ENCODE measurements around the gene KCNAB1. TPM values are rescaled to one million over a fixed set of nuclear protein-coding genes. Genes with fewer than 3 reads are reported as not detected.

Gene KCNAB1
- total and polyA plus RNA-seq, 12 donors: 1.4 to 5.0 (median 2.5) TPM

DNA sequence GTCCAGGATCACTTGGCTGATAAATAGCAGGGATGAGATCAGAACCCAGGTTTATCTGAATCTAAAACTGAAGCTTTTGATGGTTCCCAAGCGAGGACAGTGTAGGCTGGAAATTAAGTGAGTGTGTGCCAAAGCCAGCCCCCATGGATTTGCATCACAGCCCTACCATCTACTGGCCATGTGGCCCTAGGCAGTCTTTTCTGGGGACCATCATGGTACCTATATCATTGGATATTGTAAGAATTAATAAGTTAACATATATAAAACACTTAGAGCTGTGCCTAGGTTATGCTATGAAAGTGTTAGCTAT lies 467.3 kb downstream of the KCNAB1 start:
- 32 to 52% methylated on average over 1 of the region's 1 CpG for WGBS, 2 donors
- H3K4me3 ChIP-seq: no peak overlapping the region
- ATAC-seq: peak in 4 of 8 donors; percentile 61 to 90 (median 66)
- no peaks in the 10 kb centered on the region for H3K36me3 ChIP-seq
- H3K27me3 ChIP-seq: no peaks in the 10 kb centered on the region
- intact Hi-C loops (cut with DNase I): no loop called here
- H3K4me1 ChIP-seq: peaks cover 0 to 40% (median 13%) of the 10 kb centered on the region in 9 donors
- TF ChIP-seq, protein P1, sequence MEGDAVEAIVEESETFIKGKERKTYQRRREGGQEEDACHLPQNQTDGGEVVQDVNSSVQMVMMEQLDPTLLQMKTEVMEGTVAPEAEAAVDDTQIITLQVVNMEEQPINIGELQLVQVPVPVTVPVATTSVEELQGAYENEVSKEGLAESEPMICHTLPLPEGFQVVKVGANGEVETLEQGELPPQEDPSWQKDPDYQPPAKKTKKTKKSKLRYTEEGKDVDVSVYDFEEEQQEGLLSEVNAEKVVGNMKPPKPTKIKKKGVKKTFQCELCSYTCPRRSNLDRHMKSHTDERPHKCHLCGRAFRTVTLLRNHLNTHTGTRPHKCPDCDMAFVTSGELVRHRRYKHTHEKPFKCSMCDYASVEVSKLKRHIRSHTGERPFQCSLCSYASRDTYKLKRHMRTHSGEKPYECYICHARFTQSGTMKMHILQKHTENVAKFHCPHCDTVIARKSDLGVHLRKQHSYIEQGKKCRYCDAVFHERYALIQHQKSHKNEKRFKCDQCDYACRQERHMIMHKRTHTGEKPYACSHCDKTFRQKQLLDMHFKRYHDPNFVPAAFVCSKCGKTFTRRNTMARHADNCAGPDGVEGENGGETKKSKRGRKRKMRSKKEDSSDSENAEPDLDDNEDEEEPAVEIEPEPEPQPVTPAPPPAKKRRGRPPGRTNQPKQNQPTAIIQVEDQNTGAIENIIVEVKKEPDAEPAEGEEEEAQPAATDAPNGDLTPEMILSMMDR (IDR thresholded peaks at IDR 0.05): peak in 1 of 9 donors; percentile 28
- H3K27ac ChIP-seq: peak overlapping the region in 6 of 10 donors; percentile 16 to 66 (median 38)
- peaks cover 0 to 5% (median 0%) of the 10 kb centered on the region in 11 donors for H3K9me3 ChIP-seq
- no peak for DNase-seq

Other genes starting within 250 kb of the KCNAB1 start
- gene GMPS, start 249.9 kb upstream of the KCNAB1 start, total RNA-seq: 10 to 100 TPM; 23.5 to 34.5 (median 30.6) TPM
- 10 to 100 TPM; 10.2 to 20.5 TPM for gene GMPS, start 249.9 kb upstream of the KCNAB1 start, polyA plus RNA-seq